Hematopoietic multipotent progenitor cell treated with erythropoietin and hydrocortisone succinate and interleukin-3 and kit ligand, for 17 days (in vitro differentiated cells): ENCODE data around the gene HSPA1A.

Source experiments
- DNase-seq: peaks from one replicate; pipeline ENCODE4 v3.0.0-alpha.2; 2015; ENCODE audit warnings: low spot score

Gene HSPA1A

DNA sequence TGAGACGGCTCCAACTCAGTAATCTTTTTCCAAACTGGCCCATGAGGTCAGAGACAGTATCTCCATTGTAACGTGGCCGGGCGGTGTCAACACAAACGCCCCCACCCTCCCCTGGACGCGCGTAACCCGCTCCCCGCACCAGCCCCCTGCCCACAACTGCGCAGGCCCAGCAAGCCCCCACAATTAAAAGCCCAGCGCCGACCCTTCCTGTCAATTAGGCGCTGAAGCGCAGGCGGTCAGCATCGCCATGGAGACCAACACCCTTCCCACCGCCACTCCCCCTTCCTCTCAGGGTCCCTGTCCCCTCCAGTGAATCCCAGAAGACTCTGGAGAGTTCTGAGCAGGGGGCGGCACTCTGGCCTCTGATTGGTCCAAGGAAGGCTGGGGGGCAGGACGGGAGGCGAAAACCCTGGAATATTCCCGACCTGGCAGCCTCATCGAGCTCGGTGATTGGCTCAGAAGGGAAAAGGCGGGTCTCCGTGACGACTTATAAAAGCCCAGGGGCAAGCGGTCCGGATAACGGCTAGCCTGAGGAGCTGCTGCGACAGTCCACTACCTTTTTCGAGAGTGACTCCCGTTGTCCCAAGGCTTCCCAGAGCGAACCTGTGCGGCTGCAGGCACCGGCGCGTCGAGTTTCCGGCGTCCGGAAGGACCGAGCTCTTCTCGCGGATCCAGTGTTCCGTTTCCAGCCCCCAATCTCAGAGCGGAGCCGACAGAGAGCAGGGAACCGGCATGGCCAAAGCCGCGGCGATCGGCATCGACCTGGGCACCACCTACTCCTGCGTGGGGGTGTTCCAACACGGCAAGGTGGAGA lies at the start of gene HSPA1A, which contains the start of gene HSPA1L:
Gene HSPA1A, plus strand, starts transcription at position 519 of the 814 bp plus-strand sequence. Its CDS starts 214 bp downstream, at position 733.
Gene HSPA1L, minus strand, starts transcription at position 259 of the 814 bp plus-strand sequence. CDS start 3,311 bp downstream, outside the sequence.
- DNase-seq = peak; percentile 90

GRCh38 chr6:31765559-31765909 lies 49.8 kb upstream of the HSPA1A start:
- DNase-seq = no peak

DNA sequence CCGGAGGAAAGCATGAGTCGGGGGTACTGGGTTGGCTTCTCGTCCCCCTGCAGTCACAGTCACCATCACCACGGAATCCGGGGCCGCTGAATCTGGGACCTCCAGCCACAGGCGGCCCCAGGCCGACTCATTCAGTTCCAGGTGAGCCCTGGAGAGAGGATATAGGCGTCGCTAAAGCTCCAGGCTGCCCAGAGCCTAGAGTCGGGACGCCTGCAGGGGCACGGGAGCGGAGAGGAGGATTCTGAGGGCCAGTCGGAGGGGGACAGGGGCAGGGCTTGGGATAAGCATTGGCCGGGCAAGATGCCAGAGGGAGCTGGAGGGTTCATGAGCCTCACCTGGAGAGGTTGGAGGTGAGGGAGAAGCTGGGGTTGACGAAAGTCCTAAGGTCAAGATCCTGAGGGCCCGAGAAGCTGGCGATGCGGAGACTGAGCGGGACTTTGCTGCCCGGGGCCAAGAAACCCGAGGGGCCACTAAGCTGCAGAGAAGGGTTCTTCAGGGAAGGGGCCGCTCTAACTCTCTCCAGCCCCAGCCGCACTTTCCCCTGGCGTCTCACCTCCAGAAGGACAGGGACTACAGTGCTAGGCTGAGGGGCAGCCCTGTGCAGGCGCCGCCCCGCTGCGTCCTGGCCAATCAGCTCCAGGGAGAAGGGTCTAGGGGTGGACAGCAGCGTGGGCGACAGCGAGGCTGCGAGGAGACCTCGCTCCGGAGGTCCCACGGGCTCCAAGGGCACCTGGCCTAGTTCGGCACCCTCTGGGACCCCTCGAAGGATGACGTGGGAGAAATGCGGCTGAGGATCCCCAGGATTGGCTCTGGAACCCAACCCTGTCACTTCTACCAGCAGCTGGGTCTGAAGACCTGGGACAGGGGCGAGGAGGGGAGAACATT lies 49.2 kb upstream of the HSPA1A start:
- DNase-seq = no peak

DNA sequence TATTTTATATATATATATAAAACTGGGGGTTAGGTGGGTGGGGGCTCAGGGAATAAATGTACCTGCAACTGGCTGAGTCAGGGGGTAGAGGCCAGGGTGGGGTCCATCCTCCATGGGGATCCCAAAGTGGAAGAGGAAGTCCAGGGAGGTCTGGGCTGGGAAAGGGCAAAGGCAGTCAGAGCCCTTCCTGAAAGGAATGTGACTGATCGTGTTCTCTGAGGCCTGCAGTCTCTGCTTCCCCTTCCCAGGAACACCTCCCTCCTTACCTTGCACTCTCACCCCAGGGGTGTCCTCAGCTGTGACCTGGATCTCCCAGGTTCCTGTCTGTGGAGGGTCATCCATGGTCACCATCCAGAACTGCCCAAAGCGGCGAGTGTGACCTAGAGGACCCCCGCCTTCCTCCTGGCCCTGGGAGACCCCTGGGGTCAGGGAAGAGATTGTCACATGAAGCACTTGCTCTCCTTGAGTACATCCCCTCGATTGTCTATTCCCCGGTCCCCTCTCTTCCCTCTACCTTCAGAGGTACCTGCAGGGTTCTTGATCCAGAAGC lies 48.2 kb upstream of the HSPA1A start:
- no peak for DNase-seq

DNA sequence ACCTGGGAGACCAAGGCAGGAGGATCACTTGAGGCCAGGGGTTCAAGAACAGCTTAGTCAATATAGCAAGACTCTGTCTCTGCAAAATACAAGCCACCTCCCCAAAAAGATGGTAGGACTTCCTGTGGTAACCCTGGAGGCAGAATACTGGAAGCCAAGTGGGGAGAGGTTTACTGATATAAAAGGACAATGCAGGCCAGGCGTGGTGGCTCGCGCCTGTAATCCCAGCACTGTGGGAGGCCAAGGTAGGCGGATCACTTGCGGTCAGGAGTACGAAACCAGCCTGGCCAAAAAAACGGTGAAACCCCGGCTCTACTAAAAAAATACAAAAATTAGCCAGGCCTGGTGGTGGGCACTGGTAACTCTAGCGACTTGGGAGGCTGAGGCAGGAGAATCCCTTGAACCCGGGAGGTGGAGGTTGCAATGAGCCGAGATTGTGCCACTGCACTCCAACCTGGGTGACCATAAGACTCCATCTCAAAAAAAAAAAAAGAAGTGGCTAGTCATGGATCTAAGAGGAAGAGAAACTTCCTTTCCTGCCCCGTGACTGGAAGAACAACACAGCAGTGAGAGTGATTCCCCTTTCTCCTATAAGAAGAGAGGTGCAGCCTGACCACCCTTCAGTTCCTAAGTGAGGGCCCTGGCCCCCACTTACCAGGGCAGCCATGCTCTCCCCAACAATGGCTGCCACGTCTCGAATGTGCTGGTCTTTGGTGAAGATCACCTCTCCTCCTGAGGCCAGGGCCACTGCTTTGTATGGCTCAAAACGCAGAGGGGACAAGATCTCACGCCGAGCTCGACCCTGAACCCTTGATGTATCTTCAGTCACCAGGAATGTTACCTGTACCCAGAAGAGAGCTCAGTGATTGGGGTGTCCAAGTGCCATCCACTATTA lies 46.7 kb upstream of the HSPA1A start:
- no peak for DNase-seq

DNA sequence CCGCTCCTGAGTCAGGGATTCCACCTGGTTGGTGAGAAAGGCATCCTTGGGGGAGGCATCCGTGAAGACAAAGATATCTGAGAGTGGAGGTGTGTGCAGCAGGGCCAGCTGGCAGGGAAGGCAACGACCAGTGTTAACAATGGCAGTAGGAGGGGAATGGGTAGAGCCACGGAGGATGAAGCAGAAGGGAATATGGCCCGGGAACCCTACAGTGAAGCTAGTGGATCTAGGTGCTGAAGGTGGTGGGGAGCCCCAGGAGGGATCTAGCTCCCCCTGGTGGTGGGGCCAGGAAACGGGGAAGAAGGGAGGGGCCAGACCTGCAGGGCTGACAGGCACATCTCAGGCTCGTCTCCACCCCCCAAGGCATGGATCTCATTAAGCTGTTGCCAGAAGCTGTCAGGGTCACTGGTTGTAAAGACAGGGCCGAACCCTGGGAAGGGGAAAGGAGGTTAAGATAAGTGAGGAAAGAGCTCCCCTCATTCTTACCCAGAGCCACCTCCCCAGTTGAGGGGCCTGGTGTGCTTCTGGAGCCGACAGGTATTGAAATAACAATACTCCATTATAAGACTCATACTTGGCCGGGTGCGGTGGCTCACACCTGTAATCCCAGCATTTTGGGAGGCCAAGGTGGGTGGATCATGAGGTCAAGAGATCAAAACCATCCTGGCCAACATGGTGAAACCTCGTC lies 45.5 kb upstream of the HSPA1A start:
- peak; percentile 93 for DNase-seq

DNA sequence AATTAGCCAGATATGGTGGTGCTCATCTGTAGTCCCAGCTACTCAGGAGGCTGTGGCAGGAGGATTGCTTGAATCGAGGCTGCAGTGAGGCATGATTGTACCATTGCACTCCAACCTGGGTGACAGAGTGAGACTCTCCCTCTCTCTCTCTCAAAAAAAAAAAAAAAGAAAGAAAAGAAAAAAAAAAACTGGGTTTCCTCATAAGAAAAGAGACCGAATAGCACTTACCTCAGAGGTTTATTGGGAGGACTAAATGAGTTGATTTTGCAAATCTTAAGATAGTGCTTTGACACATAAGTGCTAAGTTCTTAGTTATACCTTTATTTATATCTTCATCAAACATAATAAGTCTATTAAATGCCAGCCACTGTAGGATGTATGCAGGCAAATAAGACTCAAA lies 44.5 kb upstream of the HSPA1A start:
- no peak for DNase-seq

DNA sequence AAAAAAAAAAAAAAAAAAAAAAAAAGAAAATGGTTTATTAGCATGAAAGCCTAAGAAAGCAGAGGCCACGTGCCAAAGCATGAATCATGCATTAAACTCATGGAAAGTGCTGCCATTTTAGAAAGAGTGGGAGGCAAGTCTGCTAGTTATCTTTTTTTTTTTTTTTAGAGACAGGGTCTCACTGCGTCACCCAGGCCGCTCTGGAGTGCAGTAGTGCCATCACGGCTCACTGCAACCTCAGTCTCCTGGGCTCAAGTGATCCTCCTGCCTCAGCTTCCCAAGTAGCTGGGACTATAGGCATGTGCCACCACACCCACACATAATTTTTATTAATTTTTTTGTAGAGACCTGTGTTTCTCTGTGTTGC lies 43.4 kb upstream of the HSPA1A start:
- DNase-seq = no peak

DNA sequence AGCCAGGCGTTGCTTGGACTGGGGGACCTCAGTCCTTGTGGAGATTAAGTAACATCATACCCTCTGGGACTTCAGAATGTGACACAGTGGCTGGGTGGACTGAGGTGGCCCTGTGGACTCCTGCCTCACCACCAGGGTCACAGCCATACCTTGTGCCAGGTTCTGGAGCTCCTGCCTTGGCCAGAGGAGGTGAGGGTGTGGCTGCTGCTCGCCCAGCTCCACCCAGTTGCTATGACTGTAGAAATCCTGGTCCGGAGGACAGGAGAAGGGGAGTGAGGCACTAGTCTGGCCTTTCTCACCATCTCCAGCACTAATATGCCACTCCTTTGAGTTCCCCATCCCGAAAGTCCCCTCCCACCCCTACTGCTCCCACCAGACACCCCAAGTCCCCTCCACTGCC lies 40.2 kb upstream of the HSPA1A start:
- DNase-seq = peak; percentile 74

- DNase-seq = no peak
These were observed 39.5 kb upstream of the HSPA1A start for GRCh38 chr6:31775633-31776484.

DNA sequence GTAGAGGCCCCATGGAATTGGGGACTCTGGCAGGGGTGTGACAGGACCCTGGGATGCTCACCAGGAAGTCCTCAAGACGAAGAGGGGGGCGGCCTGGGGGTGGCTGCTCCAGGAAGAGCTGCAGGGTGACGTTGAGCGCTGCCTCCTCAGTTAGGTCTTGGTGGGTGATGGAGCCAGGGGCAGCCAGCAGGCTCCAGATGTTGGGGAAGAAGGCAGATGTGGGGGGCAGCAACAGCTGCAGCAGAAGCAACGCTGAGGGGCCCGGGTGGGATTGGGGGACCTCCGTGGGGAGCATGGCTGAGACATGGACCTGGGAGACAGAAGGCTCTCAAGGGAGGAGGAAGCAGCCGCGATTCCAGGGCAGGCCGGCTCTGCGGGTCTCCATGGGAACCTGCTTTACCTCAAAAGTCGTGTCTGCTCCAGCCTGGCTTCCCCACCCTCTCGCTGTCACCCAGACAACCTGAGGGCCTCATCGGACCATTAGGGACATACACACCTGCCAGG lies 38.8 kb upstream of the HSPA1A start:
- peak; percentile 17 for DNase-seq

- peak; percentile 87 for DNase-seq
These were observed 38.2 kb upstream of the HSPA1A start, which contains the start of gene VWA7 for GRCh38 chr6:31776989-31777666. Gene VWA7 (minus strand): TSS chr6:31777328. CDS start chr6:31776779, 549 bp downstream.

DNA sequence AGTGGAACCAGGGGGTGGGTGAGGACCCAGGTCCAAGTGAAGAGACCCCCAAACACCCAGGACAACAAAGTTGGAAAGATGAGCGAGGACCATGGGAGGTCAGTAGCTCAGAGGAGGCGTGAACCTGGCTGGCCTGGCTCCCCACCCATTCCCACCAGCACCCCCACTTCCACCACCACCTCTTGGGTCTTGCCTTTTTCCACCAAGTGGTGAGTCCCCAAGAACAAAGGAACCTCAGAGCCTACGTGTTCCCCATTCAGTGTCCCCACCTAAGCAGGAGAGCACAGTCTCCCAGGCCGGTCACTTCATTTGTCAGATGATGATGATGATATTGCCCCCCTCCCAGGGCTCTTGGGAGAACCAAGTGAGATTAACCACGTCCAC lies 37.7 kb upstream of the HSPA1A start:
- no peak for DNase-seq

GRCh38 chr6:31778193-31778592 lies 37.1 kb upstream of the HSPA1A start:
- no peak for DNase-seq

DNA sequence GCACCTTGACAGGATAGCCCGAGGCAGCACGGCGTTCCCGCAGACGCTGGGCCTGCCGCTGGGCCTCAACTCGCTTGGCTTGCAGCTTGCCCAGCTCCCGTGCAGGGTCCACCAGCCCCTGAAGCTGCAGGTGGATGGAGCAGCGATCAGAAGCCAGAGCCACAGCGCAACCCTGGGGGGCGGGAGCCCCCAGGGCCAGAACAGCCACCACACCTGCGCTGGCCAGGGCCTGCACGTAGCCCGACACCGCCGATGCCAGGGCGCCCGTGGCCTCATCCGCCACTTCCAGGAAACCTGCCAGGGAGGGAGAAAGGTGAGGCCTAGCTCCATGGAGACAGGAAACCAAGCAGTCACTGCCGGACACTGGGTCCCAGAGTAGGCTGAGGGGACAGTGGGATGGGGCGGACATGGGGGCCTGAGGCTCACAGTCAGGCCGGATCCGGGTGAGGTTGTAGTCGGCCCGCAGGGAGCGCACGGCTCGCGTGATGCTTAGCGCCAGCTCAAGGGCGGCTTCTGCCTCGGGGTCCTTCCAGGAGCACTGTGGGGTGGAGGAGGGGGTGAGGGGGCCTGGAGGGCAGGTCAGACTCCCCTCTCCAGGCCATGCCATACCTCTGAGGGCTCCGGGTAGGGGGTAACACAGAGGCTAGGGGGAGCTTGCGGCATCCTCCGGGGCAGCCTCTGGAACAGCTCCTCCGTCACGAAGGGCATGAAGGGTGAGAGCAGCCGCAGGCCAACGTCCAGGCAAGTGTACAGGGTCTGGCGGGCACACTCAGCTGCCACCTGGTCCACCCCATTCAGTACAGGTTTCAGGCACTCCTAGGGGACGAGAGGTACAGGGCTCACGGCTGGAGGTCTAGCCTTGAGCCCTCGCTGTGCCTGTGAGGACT lies 36.1 kb upstream of the HSPA1A start:
- DNase-seq = no peak

DNA sequence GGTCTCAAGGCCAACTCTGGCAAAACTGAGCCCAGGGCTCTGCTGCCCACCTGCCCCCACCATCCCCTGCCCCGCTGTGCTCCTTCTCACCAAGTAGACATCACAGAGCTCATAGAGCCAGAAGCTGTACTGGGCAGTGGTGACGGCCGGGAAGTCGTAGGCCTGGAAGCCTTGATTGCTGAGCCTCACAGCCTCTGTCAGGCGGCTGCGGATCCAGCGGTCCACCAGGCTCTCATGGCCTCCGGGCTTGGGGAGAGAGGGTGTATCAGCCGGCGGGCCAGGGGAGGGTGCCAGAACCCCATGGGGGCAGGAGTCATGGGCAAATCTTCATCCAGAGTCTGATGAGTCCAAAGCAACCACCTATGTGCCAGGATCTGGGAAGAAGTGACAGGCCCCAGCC lies 35.4 kb upstream of the HSPA1A start:
- DNase-seq = no peak

DNA sequence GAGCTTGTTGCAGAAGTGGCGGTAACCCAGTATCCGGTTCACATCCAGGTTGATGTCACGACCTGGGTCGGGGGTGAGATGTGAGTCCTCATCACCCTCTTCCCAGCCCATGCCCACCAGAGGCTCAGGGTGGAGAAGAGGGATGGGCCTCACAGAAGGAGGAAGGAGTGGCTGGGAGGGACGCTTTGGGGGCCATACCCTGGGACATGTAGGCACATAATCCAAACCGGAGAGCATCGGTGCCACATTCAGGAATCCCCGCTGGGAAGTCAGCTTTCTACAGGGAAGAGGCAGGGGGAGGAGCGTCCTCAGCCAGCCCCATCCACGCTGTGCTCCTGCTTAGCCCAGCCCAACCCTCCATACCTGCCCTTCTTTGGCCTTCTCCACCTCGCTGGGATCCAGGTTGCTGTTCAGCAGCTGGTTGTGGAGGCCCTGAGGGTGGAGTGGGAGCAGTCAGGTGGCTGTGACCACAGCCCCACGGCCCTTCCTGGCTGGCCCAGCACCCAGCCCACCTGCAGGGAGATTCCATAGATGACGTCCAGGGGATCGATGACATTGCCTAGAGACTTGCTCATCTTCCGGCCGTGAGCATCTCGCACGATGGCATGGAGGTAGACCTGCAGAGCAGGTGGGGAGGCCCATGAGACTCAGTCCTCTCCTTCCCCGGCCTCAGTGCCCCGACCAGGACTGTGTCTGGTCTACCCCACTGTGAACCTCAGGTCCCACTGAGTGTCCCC lies 34.7 kb upstream of the HSPA1A start:
- no peak for DNase-seq
